OCI-LY1 (cell line): ENCODE data around the gene SLC49A3.

Experiments
- EZH2 ChIP-seq: fragments of 200-600 bp; sonication (generic), shearing (Covaris generic); IDR thresholded peaks from 2 replicates; pipeline ENCODE4 v1.8.0; 2017; ENCODE audit warnings: borderline replicate concordance, mixed run types, mild to moderate bottlenecking, antibody characterized with exemption, low read length, moderate library complexity, mixed read lengths
- TF ChIP-seq, protein P1 (sequence below): fragments of 200-600 bp; sonication (generic), shearing (Covaris generic); IDR thresholded peaks from 2 replicates; pipeline ENCODE4 v1.5.1; 2017; ENCODE audit warnings: mild to moderate bottlenecking, antibody characterized with exemption, low read length, moderate library complexity, mixed read lengths

DNA sequence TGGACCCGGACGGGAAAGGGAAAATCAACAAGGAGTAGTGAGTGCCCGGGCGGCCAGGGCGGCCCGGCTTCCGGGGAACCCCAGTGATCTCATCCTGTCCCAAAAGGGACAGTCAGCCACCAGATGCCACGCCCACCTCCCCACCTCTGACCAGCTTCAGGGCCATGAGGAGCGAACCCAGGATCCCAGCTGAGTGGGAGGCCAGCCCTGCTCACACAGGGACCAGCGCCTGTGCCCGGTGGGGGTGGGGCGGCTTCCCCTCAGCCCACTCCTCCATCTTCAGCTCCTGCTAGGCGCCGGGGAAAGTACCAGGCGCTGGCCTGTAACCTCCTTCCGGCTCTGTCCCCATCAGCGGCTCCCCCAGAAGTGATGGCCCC lies 8.4 kb downstream of the SLC49A3 start:
- TF ChIP-seq, protein P1, sequence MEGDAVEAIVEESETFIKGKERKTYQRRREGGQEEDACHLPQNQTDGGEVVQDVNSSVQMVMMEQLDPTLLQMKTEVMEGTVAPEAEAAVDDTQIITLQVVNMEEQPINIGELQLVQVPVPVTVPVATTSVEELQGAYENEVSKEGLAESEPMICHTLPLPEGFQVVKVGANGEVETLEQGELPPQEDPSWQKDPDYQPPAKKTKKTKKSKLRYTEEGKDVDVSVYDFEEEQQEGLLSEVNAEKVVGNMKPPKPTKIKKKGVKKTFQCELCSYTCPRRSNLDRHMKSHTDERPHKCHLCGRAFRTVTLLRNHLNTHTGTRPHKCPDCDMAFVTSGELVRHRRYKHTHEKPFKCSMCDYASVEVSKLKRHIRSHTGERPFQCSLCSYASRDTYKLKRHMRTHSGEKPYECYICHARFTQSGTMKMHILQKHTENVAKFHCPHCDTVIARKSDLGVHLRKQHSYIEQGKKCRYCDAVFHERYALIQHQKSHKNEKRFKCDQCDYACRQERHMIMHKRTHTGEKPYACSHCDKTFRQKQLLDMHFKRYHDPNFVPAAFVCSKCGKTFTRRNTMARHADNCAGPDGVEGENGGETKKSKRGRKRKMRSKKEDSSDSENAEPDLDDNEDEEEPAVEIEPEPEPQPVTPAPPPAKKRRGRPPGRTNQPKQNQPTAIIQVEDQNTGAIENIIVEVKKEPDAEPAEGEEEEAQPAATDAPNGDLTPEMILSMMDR, result no peak
- no peak for TF ChIP-seq EZH2
